Measurements from ENCODE around the gene APOL3.

- TF ChIP-seq CTCF (IDR thresholded peaks at IDR 0.05) (no peak), POLR2A (IDR thresholded peaks at IDR 0.05) (no peak)
Measured at GRCh38 chr22:36180928-36181327, 20.4 kb upstream of the APOL3 start.

Data from testis (tissue), 2 donors.